Embryonic facial prominence (tissue), 1 donor: ENCODE measurements around the gene PPM1N.

Source experiments
- DNase-seq: peaks from one replicate; pipeline ENCODE4 v3.0.0-alpha.2; 2016; ENCODE audit errors: extremely low spot score

Gene PPM1N

GRCh38 chr19:45492137-45492626 lies 6.1 kb upstream of the PPM1N start:
- no peak for DNase-seq

- no peak for DNase-seq
Measured at GRCh38 chr19:45492627-45493470, 5.4 kb upstream of the PPM1N start.

GRCh38 chr19:45494261-45494916 lies 3.9 kb upstream of the PPM1N start:
- no peak for DNase-seq

GRCh38 chr19:45495178-45495577 lies 3.1 kb upstream of the PPM1N start:
- no peak for DNase-seq

GRCh38 chr19:45496349-45496953 lies 1.8 kb upstream of the PPM1N start:
- DNase-seq: no peak

- no peak for DNase-seq
Measured at GRCh38 chr19:45497791-45498190, 452 bp upstream of the PPM1N start.

GRCh38 chr19:45499196-45500180 lies 1.2 kb downstream of the PPM1N start:
- DNase-seq: no peak

GRCh38 chr19:45500918-45501729 lies 2.9 kb downstream of the PPM1N start:
- DNase-seq: no peak

- no peak for DNase-seq
Measured at GRCh38 chr19:45501730-45502014, 3.4 kb downstream of the PPM1N start.

- DNase-seq: no peak
Measured at GRCh38 chr19:45502111-45502510, 3.9 kb downstream of the PPM1N start.

GRCh38 chr19:45503909-45504308 lies 5.7 kb downstream of the PPM1N start:
- DNase-seq: no peak

- no peak for DNase-seq
Measured at GRCh38 chr19:45505151-45505995, 7.1 kb downstream of the PPM1N start.

GRCh38 chr19:45505996-45506245 lies 7.7 kb downstream of the PPM1N start:
- DNase-seq: no peak

GRCh38 chr19:45506246-45506988 lies 8.2 kb downstream of the PPM1N start:
- peak; percentile 72 for DNase-seq

- DNase-seq: peak; percentile 58
Measured at GRCh38 chr19:45506989-45507871, 9.0 kb downstream of the PPM1N start, which contains the start of gene VASP. Gene VASP, plus strand, starts transcription at chr19:45507479. Its CDS starts 293 bp downstream, at chr19:45507772.

GRCh38 chr19:45507872-45508416 lies 9.7 kb downstream of the PPM1N start:
- no peak for DNase-seq

- DNase-seq: no peak
Measured at GRCh38 chr19:45508417-45508860, 10.2 kb downstream of the PPM1N start.
